T47D (cell line): Measurements from ENCODE around the gene RCBTB1.
"Not testable (repeated sequence)": the region's sequence is repeated elsewhere in the genome, so short reads cannot be mapped to it uniquely, and the experiment has no call there.

ENCODE experiments used
- DNase-seq, 2 experiments: peaks; one replicate each; pipeline versions ENCODE4 v3.0.0 to v3.0.0-alpha.2; 2011 to 2012; ENCODE audit warnings: low read depth in 1 of 2, low spot score in 1 of 2
- JUND ChIP-seq: IDR thresholded peaks from 2 replicates; pipeline ENCODE4 v1.6.1; 2012; ENCODE audit warnings: low read depth
- in situ Hi-C: cut with HindIII; loops from 2 replicates; pipeline ENCODE4 v1.10.0; 2016; ENCODE audit warnings: low sequenced_read_pairs, low pct_unique_long_range_greater_than_20kb

The RCBTB1 gene

GRCh38 chr13:49587311-49587847 lies 2.0 kb upstream of the RCBTB1 start:
- in situ Hi-C loops, result no loop called here
- no peak for DNase-seq
- no peak for TF ChIP-seq JUND

GRCh38 chr13:49586717-49587116 lies 1.4 kb upstream of the RCBTB1 start:
- no peak for TF ChIP-seq JUND
- in situ Hi-C loops, result no loop called here

DNA sequence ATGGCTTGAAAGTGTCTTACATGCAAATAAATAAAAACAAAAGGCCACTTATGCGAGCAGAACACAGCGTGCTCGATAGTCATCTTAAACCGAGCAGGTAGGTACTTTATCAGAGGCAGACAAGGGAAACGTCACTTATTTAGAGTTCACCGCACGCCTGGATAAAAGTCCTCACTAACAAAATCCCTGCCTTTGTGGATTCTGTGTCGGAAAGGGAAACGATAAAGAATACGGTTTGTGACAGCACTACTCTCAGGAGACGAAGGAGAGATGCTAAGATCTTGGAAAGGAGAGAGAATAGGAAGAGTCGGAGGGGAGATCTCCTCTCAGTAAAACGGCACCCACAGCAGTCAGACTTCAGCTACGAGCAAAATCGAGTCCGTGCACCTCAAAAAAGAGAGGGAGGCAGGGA lies 581 bp downstream of the RCBTB1 start:
- no peak for DNase-seq
- in situ Hi-C loops, result no loop called here
- no peak for TF ChIP-seq JUND

More at GRCh38 chr13:49586717-49587116, 1.4 kb upstream of the RCBTB1 start:
- DNase-seq, result no peak

- DNase-seq, result no peak
- in situ Hi-C loops, result no loop called here
- no peak for TF ChIP-seq JUND
Observed at GRCh38 chr13:49580980-49581680, 4.2 kb downstream of the RCBTB1 start.

DNA sequence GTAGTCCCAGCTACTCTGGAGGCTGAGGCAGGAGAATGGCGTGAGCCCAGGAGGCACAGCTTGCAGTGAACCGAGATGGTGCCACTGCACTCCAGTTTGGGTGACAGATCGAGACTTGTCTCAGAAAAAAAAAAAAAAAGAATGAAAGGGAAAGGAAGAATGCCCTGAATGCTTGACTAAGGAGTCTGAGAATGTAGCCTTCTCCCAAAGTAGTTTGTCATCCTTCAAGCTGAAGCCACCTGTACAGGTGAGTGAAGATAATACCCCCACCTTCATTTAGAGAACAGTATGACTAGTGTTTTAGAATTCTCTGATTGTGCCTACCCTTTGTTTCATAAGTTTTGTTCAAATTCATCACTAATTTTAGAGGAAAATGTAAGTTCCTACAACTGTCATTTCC lies 5.9 kb downstream of the RCBTB1 start:
- TF ChIP-seq JUND, result no peak
- no peak for DNase-seq
- in situ Hi-C loops, result no loop called here

DNA sequence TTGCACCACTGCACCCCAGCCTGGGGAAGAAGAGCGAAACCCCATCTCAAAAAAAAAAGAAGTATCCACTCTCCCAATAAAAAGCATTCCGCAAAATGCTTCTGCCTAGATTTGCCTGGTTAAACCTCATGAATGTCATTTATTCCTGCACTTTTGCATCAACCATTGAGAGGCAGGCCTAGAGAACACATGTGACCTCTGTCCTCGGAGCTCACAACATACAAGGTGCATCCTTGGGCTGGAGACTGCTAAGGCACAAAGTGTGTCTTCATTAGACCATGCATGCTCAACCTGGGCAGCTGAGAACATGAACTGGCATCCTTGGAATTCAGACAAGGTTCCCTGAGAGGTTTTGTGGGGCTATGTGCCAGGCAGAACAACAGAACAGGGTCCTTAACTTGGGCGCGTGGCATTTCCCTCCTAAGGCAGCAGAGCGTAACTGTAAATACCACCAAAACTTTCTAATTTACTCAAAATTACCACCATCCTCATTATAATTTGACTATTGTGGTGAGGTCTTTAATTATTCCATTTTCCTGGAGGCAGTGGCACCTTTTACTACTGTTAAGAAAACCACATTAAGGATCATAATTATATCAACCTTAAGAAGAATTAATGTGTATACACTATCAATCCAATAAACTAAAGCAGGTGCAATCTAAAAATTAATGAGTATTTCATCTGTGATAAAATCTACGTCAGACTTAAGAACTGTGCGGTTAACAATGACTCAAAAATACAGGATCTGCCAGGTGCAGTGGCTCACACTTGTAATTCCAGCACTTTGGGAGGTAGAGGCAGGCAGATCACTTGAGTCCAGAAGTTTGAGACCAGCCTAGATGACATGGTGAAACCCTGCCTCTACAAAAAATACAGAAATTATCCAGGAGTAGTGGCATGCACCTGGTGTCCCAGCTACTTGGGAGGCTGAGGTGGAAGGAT lies 13.8 kb downstream of the RCBTB1 start:
- DNase-seq, result no peak
- TF ChIP-seq JUND, result no peak
- in situ Hi-C loops, result no loop called here

GRCh38 chr13:49569993-49570689 lies 15.2 kb downstream of the RCBTB1 start:
- in situ Hi-C loops, result no loop called here
- TF ChIP-seq JUND, result no peak
- peak in 1 of 2 experiments; percentile 29 for DNase-seq

DNA sequence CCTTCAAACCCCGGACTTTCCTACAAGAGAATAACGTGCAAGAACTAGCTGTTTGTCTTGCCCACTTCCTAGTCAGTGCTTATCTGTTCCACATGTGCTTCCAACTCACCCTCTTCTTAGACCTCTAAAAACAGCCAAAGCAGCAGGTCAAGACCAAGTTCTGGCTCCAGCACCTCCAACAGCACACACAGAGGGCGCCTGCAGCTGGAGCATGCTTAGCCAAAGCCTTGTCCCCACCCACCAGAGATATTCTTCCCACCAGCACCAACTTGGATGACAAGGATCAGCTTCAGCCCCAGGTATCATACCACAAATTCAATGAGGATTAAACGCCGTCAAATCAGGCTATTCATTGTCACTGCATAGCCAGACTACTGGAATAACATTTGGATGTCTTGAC lies 17.9 kb downstream of the RCBTB1 start:
- in situ Hi-C loops, result no loop called here
- no peak for TF ChIP-seq JUND
- no peak for DNase-seq

DNA sequence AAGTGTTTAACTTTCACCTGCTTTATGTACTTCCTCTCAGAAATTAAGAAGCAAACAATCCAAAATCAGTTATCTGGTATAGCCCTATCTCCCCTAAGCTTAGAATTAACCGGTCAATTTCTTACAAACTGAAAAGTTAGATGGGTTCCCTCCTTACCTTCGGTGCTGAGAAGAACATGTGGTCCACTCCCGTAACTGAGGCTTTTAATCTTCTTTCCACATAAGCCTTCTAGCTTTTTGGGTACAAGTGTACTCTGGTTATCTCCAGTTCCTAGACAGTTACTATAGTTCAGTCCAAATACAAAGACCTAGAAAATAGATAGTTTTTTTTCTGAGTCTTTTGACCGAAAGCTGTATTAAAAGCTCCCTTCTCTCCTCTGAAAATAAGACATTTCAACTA lies 18.9 kb downstream of the RCBTB1 start:
- in situ Hi-C loops, result no loop called here
- DNase-seq, result no peak
- no peak for TF ChIP-seq JUND

- DNase-seq, in situ Hi-C loops: not testable (repeated sequence)
Observed at GRCh38 chr13:49565461-49565860, 19.9 kb downstream of the RCBTB1 start.

- in situ Hi-C loops, result no loop called here
- no peak for DNase-seq
- TF ChIP-seq JUND, result no peak
Observed at GRCh38 chr13:49563516-49563915, 21.8 kb downstream of the RCBTB1 start.

- TF ChIP-seq JUND, result no peak
- no peak for DNase-seq
- in situ Hi-C loops, result no loop called here
Observed at GRCh38 chr13:49561062-49561410, 24.3 kb downstream of the RCBTB1 start.
